GM18508 (cell line): ENCODE results near the gene PARD3.

Source experiments
- ATAC-seq: cut with Tn5 transposase; IDR thresholded peaks from one replicate; pipeline ENCODE4 v1.9.1; 2021; ENCODE audit warnings: moderate number of reproducible peaks; ENCODE audit not compliant: insufficient read depth, unreplicated experiment

PARD3 gene

DNA sequence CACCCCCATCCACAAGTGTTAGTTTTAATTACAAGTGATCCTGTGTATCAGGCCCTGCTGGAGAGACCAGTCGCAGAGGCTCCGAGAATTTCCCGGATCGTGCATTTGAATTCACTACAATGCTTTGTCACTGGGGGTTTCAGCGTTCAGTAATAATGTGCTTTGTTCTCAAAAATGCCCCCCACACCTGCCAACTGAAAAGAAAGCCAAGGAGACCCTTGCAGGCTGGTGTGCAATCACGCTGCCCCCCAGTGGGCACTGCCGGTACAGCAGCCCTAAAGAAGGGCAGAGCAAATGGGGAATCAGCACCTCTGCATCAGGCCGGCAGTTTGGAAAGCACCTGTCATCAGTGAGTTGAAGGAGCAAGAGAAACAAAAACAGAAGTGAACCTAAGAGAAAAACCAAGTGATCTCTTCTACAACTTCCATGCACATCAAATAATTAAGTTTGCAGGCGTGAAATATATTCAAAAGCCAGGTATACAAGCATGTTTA is 177.6 kb downstream of the PARD3 start:
- ATAC-seq, result peak; percentile 64

DNA sequence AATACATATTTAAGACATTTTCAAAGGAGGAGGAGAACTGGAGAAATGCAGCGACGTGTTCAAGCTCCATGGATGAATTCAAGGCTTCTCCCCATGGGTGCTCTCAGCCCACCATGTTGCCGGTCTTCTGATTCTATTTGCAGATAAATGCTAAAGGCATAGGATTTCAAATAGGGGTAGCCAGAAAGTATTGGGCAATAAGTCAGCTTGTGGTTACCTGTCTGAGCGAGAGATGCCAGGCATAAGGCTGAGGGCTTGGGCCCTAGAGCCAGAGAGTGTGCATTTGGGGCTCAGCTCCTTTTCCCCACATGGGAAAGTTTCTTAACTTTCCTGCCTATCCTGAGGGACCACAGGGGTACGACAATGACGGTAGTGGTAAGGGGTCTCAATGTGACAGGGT is 180.0 kb downstream of the PARD3 start:
- no peak for ATAC-seq

DNA sequence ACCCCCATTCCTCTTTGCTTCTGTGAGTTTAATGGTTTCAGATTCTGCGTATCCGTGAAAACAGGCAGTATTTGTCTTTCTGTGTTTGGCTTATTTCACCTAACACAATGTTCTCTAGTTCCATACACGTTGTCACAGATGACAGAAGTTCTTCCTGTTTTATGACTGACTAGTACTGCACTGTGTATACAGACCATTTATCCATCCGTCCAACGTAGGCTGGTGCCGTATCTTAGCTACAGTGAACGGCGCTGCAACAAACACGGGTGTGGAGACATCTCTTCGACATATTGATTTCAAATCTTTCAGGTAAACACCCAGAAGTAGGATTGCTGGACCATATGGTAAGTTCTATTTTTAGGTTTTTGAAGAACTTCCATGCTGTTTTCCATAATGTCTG is 181.7 kb downstream of the PARD3 start:
- no peak for ATAC-seq

DNA sequence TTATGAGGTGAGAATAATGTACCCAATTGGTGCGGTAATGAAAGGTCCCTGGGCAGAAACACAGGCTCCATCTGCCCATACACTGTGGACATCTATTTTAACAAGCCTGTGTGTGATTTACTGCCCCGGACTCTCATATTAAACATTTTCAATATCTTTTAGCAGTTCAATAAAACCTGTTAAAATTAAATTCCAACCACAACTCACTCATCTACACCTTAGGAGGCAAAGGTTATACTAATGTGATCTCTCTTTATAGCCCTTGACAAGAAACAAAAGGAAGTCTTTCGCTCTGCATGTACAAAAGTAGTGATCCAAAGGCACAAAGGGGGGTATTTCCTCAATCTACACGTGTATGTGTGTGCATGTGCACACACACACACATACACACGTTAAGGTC is 186.0 kb downstream of the PARD3 start:
- ATAC-seq, result no peak

DNA sequence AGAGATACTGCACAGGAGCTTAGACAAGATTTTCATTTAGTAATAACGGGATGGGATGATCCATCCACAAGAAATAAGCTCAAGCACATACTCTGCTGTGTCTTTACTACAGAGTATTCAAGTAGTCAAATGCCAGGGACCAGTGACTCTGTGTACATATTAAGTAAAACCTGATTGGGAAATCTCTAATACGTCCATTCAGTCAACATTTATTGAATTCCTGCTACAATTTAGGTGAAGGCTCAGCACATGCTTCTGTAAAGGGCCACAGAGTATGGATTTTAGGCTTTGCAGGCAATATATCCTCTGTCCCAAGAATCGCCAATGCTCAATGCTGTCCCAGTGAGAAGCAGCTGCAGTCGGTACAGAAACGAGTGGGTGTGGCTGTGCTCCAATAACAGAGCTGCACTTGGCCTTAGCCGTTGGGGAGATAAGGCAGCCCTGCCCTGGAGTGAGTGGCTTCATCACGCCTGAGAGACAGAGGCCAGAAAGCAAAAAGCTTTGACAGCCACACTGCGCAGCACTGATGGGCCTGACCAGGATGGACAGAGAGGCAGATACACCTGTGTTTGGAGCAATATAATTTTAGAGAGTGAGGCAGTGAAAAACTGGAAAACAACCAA is 186.8 kb downstream of the PARD3 start:
- ATAC-seq, result no peak

DNA sequence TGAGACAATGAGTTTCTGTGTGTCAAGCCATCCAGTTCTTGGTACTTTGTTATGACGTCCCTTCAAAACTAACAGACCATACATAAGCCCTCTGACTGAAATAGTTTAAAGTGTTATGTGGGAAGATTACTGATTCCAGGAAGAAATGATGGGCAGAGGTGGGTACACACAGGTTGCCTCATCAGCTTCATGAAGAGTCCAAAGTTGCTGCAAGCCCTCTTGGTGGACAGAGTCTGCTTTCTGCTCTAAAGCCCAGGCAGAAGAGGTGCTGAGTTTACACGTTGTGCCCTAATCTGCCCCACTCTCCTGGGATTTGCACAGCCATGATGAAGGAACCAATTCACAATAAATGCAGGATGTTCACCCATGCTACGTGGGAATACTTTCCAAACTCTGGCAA is 187.4 kb downstream of the PARD3 start:
- no peak for ATAC-seq

DNA sequence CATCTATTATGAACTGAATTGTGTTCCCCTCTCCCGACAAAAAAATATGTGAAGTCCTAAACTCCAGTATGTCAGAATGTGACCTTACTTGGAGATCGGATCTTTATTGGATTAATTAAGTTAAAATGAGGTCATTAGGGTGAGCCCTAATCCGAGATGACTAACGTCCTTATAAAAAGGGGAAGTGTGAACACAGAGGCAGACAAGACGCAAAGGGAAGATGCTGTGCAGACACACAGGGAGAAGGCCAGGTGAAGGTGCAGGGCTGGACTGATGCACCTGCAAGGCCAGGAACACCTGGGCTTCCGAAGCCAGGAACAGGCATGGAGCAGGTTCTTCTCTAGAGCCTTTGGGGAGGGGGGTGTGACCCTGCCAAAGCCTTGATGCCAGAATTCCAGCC is 187.8 kb downstream of the PARD3 start:
- ATAC-seq, result peak; percentile 54

DNA sequence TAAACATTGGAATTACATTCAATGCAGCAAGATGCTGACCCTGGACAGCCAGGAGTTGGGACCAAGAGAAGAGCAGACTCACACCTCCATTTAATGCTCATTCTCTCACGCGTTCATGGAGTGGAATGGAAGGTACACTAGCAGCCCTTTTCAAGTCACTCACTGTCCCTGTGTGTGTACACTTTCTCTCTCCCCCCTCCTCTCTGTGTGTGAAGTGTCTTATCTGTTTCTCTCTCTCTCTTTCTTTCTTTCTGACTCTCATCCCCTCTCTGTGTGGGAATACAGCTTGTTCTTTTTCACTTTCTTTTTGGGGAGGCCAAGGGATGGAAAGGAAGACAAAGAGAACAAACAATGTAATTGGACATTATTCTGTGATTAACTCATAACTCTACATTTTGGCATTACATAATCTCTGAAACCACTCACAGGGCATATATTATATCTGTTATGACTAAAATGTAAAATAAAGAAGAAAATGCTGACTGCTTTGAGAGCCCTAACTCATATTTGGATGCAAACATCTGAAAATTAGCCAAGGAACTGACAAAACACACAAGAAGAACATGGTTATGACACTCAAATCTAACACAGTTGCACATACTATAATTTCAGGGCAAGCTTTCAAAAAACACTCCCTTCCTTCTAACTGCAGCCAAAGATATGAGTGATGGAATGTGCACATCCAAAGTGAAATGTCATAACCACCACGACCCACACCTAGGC is 188.8 kb downstream of the PARD3 start:
- no peak for ATAC-seq

DNA sequence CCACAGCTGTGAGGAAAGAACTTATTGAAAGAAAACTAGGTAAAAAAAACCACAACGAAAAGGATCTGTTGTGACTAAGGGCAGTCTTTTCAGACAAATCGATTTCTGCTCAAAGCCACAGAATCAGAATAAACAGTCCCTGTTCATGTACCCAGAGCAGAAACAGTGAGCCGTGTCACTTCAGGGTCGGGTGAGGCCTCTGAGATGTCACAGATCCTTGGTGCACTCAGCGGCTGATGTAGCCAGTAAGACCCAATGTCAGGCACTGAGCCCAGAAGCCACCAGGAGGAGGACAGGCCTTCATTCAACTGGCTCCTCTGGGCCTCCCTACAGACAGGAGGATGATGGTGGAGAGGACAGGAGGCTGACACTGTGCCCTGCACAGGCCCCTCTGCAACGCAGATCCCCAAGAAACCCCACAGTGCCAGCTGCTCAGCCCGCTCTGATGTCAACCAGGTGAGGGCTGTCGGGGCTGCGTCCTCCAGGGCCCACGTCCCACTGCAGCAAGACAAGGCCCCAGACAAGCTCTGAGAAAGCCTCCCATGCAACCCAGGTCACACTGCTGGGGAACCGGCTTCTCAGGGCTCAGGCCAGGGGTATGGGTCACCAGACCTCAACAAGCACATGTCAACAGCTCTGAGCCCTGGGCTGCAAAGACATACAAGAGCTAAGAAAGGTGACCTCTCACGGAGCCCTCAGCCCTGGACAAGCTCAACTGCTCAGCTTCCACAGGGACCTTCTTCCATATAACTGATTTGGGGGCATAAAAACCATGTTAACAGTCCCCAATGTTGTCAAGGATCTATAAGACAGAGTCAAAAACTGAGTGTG is 190.6 kb downstream of the PARD3 start:
- ATAC-seq, result no peak

DNA sequence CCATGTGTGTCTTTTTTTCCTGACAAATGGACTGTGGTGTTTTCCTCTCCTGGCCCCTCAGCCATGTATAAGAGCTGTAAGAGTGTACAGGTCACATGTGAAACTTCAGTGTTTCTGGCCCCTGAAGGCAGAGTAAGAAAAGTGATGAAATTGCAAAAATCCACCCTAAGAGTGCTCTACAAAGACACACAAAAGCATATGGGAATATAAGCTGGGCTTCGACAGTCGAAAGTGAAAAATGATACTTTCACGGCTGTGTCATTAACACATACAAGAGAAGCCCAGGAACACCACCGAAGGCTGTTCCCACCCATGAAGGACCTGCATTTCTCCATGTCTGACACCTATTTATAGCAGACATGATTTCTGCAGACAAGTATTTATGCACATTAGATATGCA is 192.2 kb downstream of the PARD3 start:
- no peak for ATAC-seq

DNA sequence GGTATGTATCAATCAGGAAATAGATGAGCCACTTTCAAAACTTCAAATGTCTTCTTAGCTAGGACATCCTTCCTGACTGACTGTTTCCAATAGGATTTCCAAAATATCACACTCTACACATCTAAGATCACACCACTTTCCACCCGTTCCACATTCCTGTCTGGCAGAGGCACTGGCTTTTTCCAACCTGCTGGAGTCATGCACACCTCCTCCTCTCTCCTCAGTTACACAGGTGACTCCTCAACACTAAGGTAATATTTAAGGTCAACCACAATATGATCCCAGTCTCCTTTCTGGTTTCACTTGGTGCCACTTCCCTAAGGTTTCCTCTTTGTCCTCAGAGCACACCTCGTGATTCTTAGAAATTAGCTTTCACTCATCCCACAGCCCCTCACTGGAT is 196.5 kb downstream of the PARD3 start:
- no peak for ATAC-seq

DNA sequence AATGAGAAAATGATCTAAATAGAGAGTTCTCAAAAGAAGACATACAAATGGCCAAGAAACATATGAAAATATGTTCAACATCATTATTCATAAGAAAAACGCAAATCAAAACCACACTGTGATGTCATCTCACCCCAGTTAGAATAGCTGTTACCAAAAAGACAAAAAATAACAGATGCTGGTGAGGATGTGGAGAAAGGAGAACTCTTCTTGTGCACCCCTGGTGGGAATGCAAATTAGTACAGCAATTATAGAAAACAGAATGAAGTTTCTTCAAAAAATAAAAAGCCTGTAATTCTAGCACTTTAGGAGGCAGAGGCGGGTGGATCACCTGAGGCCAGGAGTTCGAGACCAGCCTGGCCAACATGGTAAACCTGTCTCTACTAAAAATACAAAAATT is 199.3 kb downstream of the PARD3 start:
- ATAC-seq, result peak; percentile 63

DNA sequence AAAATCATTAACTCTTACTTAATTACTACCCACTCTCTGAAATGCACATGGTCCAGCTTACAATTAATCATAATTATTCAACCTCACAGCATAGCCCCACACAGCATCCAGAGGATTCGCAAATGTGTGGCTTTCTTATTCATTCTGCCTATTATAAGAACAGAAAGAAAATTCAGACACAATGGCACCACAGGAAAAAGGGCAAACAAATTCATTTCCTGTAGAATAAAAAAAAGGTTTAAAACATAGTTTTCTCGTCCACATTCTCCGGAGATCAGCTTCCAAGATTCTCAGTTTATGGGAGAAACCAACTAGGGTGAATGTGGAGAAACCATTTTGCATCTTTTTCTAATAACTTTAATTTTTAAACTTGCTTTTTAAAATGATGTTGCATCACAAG is 201.6 kb downstream of the PARD3 start:
- no peak for ATAC-seq

DNA sequence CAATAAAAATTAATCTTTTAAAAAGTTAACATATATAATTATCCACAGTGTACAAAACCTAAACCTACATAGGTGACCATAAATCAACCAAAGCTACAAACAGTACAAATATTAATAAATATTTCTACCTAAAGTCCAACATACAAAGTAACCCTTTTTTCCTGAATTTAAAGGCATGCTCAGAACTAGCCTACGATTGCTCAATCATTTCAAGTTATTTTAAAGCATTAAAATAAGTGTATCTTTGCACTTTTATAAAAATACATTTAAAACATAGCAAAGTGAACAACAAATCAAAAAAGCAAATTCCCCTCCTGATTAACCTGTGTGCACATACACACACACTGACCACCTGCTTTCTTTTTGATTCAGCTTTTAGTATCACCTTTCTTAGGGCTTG is 202.2 kb downstream of the PARD3 start:
- no peak for ATAC-seq

DNA sequence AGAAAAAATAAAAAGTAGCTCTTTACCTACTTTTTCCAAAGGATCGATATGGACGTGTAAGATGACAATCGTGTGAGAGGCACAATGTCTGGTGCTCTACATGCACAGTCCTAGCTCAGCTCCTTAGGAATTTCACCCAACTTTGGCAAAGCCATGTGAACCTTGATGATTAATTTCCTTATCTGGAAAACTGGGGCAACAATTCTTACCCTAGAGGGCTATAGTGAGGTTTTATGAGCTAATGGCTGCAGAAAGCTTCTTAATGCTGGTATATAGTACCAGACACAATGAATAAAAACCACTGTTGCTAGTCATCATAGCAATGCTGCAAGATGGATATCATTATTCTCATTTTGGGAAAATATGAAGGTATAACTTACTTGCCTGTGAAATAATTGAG is 202.7 kb downstream of the PARD3 start:
- ATAC-seq, result no peak

DNA sequence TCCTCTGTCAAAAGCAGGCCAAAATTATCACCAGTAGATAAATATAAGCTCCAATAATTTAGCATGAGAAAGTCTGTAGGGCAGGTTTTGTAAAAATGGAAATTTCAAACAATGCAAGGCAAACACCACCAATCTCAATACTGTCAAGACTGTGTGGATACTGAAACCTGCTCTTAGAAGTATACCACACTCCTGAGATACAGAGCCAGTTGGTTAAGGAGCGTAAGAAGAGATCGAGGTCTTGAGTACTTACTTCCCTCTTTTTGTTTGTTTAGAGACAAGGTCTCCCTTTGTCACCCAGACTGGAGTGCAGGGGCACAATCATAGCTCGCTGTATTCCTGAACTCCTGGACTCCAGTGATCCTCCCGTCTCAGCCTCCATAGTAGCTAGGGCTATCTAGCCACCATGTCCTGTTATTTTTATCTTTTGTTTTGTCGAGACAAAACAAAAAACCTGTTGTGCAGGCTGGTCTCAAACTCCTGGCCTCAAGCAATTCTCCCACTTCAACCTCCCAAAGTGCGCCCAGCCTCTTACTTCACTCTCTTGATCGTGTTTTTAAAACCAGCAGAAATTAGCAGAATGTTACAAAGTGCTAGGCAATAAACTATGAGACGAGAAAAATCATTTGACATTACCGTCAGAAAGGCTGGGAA is 205.7 kb downstream of the PARD3 start:
- no peak for ATAC-seq

DNA sequence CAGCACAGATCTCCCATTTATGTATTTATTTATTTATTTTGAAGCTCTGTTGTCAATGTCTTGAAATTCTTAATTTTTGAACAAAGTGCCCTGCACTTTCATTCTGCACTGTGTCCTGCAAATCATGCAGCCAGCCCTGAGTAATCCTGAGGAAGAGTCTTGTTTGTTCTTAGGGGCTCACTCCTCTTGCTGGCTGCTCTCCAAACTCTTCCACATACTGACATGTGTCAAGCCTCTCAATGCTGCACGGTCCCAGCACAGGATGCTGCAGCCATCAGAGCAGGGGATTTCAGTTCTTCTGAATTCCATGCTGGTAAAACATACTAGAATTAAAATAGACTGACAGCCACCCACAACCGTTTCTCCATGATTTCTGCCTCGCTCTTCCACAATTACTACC is 207.2 kb downstream of the PARD3 start:
- no peak for ATAC-seq

DNA sequence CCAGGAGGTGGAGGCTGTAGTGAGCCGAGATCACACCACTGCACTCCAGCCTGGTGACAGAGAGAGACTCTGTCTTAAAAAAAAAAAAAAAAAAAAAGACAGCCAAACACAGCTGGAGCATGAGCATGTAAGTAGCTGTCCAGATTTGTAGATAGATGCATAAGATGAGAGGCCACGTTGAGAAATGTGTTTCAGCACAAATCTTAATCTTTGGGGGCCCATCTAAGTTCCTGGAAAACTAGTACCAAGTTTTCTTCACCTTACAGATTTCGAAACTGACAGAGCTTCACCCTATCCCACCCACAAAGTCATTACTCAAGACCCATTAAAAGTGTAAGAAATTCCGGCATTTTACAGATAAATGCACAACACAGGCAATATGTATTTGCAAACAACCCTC is 208.2 kb downstream of the PARD3 start:
- ATAC-seq, result no peak

DNA sequence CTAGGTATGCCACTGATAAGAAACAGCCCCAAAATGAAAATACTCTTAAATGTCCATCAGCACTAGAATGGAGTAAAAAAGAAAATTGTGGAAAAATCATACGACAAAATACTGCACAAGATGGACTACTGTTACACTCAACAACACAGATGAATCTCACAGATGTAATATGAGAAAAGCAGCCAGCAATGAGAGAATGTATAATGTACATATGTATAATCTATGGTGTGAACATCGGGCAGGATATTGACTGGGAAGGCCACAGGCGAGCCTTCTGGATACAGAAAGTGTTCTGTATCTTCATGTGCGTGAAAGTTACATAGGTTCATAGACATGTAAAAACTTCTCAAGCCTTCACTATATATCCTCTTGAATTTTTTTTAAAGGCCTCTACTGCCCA is 212.6 kb downstream of the PARD3 start:
- ATAC-seq, result no peak

DNA sequence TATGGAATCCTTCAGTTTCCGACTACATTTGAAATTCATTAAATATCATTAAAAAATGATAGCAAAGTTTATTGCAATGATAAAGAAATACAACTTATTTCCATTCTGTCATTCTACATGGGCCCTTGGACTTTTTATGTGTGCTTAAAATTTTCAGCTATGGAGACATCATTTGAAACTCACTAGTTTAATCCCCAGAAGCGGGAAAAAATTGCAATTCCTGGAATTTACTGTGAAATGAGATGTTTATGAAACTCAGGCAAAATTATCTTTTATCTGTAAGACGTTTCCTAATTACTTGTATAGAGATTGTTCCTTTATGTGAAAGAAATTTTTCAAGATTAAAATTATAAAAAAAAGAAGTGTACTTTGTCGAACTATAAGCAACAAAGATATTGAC is 213.4 kb downstream of the PARD3 start:
- no peak for ATAC-seq
